Measurements from ENCODE around the gene PMAIP1.
"Not testable (repeated sequence)": the region's sequence is repeated elsewhere in the genome, so short reads cannot be mapped to it uniquely, and the experiment has no call there.

PMAIP1 gene

DNA sequence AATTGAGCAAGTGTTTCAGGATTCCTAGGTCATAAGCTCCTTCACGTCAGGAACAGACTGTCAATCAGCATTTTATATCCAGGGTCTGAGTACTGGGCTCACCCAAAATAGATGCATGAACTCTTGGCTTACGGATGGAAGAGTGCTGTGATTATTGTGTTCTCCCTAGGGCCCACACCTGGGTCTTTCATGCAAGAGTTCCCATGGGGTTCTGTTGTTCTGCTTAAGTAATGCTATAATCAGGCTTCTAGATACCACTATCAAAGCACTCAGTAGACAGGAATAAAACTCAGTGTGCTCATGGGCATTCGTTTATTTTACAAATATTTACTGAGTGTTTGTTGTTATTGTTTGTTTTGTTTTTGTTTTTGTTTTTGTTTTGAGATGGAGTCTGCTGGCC is 46.4 kb upstream of the PMAIP1 start:
- no peak for DNase-seq (ENCODE audit: low read depth in 1 of 2, low spot score in 1 of 2)
- H3K27ac ChIP-seq (replicated peaks): no peak overlapping the region
- H3K27me3 ChIP-seq (ENCODE audit: insufficient read depth, poor library complexity, severe bottlenecking): no peaks in the 10 kb centered on the region
- H3K4me3 ChIP-seq (replicated peaks; ENCODE audit: insufficient read depth, low read length): no peak overlapping the region
- TF ChIP-seq, protein P1, sequence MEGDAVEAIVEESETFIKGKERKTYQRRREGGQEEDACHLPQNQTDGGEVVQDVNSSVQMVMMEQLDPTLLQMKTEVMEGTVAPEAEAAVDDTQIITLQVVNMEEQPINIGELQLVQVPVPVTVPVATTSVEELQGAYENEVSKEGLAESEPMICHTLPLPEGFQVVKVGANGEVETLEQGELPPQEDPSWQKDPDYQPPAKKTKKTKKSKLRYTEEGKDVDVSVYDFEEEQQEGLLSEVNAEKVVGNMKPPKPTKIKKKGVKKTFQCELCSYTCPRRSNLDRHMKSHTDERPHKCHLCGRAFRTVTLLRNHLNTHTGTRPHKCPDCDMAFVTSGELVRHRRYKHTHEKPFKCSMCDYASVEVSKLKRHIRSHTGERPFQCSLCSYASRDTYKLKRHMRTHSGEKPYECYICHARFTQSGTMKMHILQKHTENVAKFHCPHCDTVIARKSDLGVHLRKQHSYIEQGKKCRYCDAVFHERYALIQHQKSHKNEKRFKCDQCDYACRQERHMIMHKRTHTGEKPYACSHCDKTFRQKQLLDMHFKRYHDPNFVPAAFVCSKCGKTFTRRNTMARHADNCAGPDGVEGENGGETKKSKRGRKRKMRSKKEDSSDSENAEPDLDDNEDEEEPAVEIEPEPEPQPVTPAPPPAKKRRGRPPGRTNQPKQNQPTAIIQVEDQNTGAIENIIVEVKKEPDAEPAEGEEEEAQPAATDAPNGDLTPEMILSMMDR (IDR thresholded peaks at IDR 0.05; ENCODE audit: insufficient read depth, low read length): no peak
- TF ChIP-seq, protein P2, sequence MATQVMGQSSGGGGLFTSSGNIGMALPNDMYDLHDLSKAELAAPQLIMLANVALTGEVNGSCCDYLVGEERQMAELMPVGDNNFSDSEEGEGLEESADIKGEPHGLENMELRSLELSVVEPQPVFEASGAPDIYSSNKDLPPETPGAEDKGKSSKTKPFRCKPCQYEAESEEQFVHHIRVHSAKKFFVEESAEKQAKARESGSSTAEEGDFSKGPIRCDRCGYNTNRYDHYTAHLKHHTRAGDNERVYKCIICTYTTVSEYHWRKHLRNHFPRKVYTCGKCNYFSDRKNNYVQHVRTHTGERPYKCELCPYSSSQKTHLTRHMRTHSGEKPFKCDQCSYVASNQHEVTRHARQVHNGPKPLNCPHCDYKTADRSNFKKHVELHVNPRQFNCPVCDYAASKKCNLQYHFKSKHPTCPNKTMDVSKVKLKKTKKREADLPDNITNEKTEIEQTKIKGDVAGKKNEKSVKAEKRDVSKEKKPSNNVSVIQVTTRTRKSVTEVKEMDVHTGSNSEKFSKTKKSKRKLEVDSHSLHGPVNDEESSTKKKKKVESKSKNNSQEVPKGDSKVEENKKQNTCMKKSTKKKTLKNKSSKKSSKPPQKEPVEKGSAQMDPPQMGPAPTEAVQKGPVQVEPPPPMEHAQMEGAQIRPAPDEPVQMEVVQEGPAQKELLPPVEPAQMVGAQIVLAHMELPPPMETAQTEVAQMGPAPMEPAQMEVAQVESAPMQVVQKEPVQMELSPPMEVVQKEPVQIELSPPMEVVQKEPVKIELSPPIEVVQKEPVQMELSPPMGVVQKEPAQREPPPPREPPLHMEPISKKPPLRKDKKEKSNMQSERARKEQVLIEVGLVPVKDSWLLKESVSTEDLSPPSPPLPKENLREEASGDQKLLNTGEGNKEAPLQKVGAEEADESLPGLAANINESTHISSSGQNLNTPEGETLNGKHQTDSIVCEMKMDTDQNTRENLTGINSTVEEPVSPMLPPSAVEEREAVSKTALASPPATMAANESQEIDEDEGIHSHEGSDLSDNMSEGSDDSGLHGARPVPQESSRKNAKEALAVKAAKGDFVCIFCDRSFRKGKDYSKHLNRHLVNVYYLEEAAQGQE (IDR thresholded peaks at IDR 0.05; ENCODE audit: insufficient replicate concordance, low read depth): no peak
- no peak for TF ChIP-seq SPI1 (IDR thresholded peaks at IDR 0.05; ENCODE audit: borderline replicate concordance, low read depth)
- TF ChIP-seq GABPA (IDR thresholded peaks at IDR 0.05; ENCODE audit: low read depth): no peak
- no peak for TF ChIP-seq POLR2AphosphoS5 (IDR thresholded peaks at IDR 0.05; ENCODE audit: low read depth)

DNA sequence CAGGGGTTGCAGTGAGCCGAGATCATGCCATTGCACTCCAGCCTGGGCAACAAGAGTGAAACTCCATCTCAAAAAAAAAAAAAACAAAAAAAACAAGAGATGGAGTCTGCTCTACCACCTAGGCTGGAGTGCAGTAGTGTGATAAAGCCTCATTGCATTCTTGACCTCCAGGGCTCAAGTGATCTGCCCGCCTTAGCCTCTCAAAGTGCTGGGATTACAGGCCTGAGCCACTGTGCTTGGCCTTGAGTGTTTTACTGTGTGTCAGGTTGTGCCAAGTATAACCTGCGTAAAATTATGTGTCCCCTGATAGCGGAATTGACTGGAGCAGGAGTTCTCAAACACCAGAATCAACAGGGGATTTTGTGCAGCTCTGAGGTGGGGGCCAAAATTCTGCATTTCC is 45.8 kb upstream of the PMAIP1 start:
- H3K4me3 ChIP-seq (replicated peaks; ENCODE audit: insufficient read depth, low read length); H3K27ac ChIP-seq (replicated peaks); DNase-seq (ENCODE audit: low read depth in 1 of 2, low spot score in 1 of 2); H3K27me3 ChIP-seq (ENCODE audit: insufficient read depth, poor library complexity, severe bottlenecking): not testable (repeated sequence)

DNA sequence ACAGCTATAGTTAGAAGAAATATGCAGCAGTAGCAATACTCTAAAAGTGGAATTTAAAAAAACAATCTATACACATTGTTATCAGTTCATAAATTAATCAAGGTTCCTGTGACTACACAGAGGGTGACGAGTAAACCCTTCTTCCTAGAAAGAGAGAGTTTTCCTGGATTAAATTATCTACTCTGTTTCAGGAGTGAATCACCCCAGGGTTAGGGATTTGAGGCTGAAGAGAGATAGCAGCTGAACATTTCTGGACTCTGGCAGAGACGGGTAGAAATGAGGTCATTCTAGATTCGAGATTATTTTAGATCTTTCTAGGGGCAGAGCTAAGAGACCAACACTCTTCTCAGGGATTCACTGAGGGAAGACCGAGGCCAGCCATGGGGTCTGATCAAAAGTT is 38.8 kb upstream of the PMAIP1 start:
- no peak overlapping the region for H3K27ac ChIP-seq (replicated peaks)
- TF ChIP-seq SPI1 (IDR thresholded peaks at IDR 0.05; ENCODE audit: borderline replicate concordance, low read depth) (no peak), GABPA (IDR thresholded peaks at IDR 0.05; ENCODE audit: low read depth) (no peak), POLR2AphosphoS5 (IDR thresholded peaks at IDR 0.05; ENCODE audit: low read depth) (no peak)
- TF ChIP-seq, protein P1 (IDR thresholded peaks at IDR 0.05; ENCODE audit: insufficient read depth, low read length): no peak
- TF ChIP-seq, protein P2 (IDR thresholded peaks at IDR 0.05; ENCODE audit: insufficient replicate concordance, low read depth): no peak
- no peak for DNase-seq (ENCODE audit: low read depth in 1 of 2, low spot score in 1 of 2)
- H3K27me3 ChIP-seq (ENCODE audit: insufficient read depth, poor library complexity, severe bottlenecking): no peaks in the 10 kb centered on the region
- no peak overlapping the region for H3K4me3 ChIP-seq (replicated peaks; ENCODE audit: insufficient read depth, low read length)

DNA sequence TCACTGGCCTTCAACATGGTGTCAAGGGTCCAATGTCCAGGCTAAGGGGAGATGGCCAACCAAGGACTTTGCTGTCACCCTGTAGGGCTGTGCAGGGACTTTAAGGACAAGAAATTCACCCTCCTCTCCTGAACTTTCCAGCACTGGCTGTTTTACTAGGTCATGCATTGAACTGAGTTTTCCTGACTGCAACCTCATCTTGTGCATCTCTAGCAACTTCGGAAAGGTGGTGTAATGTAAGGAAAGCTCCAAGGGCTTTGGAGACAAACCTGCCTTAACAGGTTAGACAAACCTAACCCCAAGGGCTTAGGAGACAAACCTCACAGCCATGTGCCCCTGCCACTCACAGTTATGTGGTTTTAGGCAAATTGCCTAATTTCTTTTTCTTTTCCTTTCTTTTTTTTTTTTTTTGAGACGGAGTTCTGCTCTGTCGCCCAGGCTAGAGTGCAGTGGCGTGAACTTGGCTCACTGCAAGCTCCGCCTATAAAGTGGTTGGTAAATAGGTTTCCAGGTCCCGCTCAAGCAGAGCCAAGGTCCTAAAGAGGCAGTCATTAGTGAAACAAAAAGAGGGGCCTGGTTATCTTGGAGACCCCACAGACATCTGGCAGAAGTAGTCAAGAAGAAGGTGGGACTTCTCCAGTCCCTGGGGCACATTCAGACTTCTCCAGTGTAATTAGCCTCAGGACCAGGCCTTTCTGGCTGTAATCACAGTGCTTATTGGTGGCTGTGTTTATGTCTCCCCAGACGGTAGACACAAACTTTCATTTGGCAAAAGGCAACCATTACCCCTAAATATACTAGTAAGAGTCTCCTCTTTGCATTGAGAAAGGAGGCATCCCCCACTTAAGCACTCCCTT is 37.6 kb upstream of the PMAIP1 start:
- no peaks in the 10 kb centered on the region for H3K27me3 ChIP-seq (ENCODE audit: insufficient read depth, poor library complexity, severe bottlenecking)
- TF ChIP-seq, protein P2 (IDR thresholded peaks at IDR 0.05; ENCODE audit: insufficient replicate concordance, low read depth): no peak
- TF ChIP-seq SPI1 (IDR thresholded peaks at IDR 0.05; ENCODE audit: borderline replicate concordance, low read depth) (peak; percentile 23; the same call in 1 of the 2 replicates), POLR2AphosphoS5 (IDR thresholded peaks at IDR 0.05; ENCODE audit: low read depth) (peak; percentile 43; the same call in 1 of the 2 replicates)
- no peak overlapping the region for H3K27ac ChIP-seq (replicated peaks)

More for the DNA sequence above, 37.6 kb upstream of the PMAIP1 start:
- peak; percentile 61 to 69 for DNase-seq (ENCODE audit: low read depth in 1 of 2, low spot score in 1 of 2)
- H3K4me3 ChIP-seq (replicated peaks; ENCODE audit: insufficient read depth, low read length): no peak overlapping the region
